NCI-H1436 (cell line): ENCODE results near the gene BTG1.
A peak's percentile ranks its signal among the peaks of the same experiment; 100 is the strongest.
"Not testable (repeated sequence)": the region's sequence is repeated elsewhere in the genome, so short reads cannot be mapped to it uniquely, and the experiment has no call there.

Experiments
- DNase-seq: peaks from one replicate; lab custom pipeline; 2025; lab: John Stamatoyannopoulos, UW

Gene BTG1

GRCh38 chr12:92149563-92149962 is 3.9 kb upstream of the BTG1 start:
- no peak for DNase-seq

GRCh38 chr12:92147491-92147890 is 1.8 kb upstream of the BTG1 start:
- DNase-seq = no peak

GRCh38 chr12:92146497-92147224 is 1.0 kb upstream of the BTG1 start:
- DNase-seq = no peak

- DNase-seq = no peak
Measured at GRCh38 chr12:92145481-92145730, 240 bp downstream of the BTG1 start.

GRCh38 chr12:92144631-92145480 is 790 bp downstream of the BTG1 start:
- DNase-seq = peak; percentile 23

GRCh38 chr12:92143686-92144630 is 1.7 kb downstream of the BTG1 start:
- DNase-seq = peak; percentile 62

GRCh38 chr12:92143258-92143657 is 2.4 kb downstream of the BTG1 start:
- DNase-seq = no peak

GRCh38 chr12:92142251-92142926 is 3.3 kb downstream of the BTG1 start:
- DNase-seq = no peak

- DNase-seq = no peak
Measured at GRCh38 chr12:92141591-92142121, 4.0 kb downstream of the BTG1 start.

GRCh38 chr12:92140896-92141536 is 4.6 kb downstream of the BTG1 start:
- DNase-seq = no peak

GRCh38 chr12:92140156-92140555 is 5.5 kb downstream of the BTG1 start:
- DNase-seq = no peak

GRCh38 chr12:92139634-92140150 is 6.0 kb downstream of the BTG1 start:
- no peak for DNase-seq

GRCh38 chr12:92138626-92139025 is 7.0 kb downstream of the BTG1 start:
- DNase-seq = no peak

GRCh38 chr12:92138144-92138543 is 7.5 kb downstream of the BTG1 start:
- DNase-seq = no peak

- DNase-seq = no peak
Measured at GRCh38 chr12:92136965-92137721, 8.5 kb downstream of the BTG1 start.

GRCh38 chr12:92136026-92136730 is 9.5 kb downstream of the BTG1 start:
- no peak for DNase-seq

GRCh38 chr12:92135541-92135940 is 10.1 kb downstream of the BTG1 start:
- not testable (repeated sequence) for DNase-seq

- DNase-seq = no peak
Measured at GRCh38 chr12:92134638-92135274, 10.9 kb downstream of the BTG1 start.
